ENCODE measurements around the gene NUMBL. TPM values are rescaled to one million over a fixed set of nuclear protein-coding genes. Genes with fewer than 3 reads are reported as not detected.

Gene NUMBL
- total RNA-seq, 2 donors from 2014 or later = 9.1 to 73.5 TPM

GRCh38 chr19:40632311-40633036 lies 58.0 kb downstream of the NUMBL start:
- Histone ChIP-seq H3K36me3 (replicated peaks in 1 of 2; ENCODE audit: insufficient read depth in 1 of 2, low read depth in 2 of 2) (no peaks in the 10 kb centered on the region), H3K27ac (no peak overlapping the region), H3K27me3 (no peaks in the 10 kb centered on the region), H3K4me1 (peaks cover 3% of the 10 kb centered on the region), H3K9me3 (no peaks in the 10 kb centered on the region), H3K4me3 (no peak overlapping the region)
- no peak for ATAC-seq
- 71 to 90% methylated on average over 3 of the region's 3 CpGs for WGBS, 2 donors
- DNase-seq = no peak
- intact Hi-C loops (cut with DNase I) = loop anchor here (10.0 kb wide), 1 partner anchor 108 kb away; no protein-coding TSS in a partner anchor
- TF ChIP-seq, protein P1, sequence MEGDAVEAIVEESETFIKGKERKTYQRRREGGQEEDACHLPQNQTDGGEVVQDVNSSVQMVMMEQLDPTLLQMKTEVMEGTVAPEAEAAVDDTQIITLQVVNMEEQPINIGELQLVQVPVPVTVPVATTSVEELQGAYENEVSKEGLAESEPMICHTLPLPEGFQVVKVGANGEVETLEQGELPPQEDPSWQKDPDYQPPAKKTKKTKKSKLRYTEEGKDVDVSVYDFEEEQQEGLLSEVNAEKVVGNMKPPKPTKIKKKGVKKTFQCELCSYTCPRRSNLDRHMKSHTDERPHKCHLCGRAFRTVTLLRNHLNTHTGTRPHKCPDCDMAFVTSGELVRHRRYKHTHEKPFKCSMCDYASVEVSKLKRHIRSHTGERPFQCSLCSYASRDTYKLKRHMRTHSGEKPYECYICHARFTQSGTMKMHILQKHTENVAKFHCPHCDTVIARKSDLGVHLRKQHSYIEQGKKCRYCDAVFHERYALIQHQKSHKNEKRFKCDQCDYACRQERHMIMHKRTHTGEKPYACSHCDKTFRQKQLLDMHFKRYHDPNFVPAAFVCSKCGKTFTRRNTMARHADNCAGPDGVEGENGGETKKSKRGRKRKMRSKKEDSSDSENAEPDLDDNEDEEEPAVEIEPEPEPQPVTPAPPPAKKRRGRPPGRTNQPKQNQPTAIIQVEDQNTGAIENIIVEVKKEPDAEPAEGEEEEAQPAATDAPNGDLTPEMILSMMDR (IDR thresholded peaks at IDR 0.05) = no peak
- no peak for TF ChIP-seq POLR2A (IDR thresholded peaks at IDR 0.05)

GRCh38 chr19:40630571-40631160 lies 59.8 kb downstream of the NUMBL start:
- intact Hi-C loops (cut with DNase I) = loop anchor here (10.0 kb wide), 1 partner anchor 106 kb away; no protein-coding TSS in a partner anchor
- ATAC-seq (no peak), DNase-seq (no peak)
- TF ChIP-seq, protein P1 (IDR thresholded peaks at IDR 0.05) = no peak
- TF ChIP-seq POLR2A (IDR thresholded peaks at IDR 0.05) = no peak
- no peak overlapping the region for H3K27ac ChIP-seq
- no peaks in the 10 kb centered on the region for H3K36me3 ChIP-seq (replicated peaks in 1 of 2; ENCODE audit: insufficient read depth in 1 of 2, low read depth in 2 of 2)
- no peak overlapping the region for H3K4me3 ChIP-seq
- H3K9me3 ChIP-seq = no peaks in the 10 kb centered on the region
- H3K4me1 ChIP-seq = peaks cover 3% of the 10 kb centered on the region
- WGBS, 2 donors = 66 to 68% methylated on average over 14 to 16 of the region's 16 CpGs
- no peaks in the 10 kb centered on the region for H3K27me3 ChIP-seq

DNA sequence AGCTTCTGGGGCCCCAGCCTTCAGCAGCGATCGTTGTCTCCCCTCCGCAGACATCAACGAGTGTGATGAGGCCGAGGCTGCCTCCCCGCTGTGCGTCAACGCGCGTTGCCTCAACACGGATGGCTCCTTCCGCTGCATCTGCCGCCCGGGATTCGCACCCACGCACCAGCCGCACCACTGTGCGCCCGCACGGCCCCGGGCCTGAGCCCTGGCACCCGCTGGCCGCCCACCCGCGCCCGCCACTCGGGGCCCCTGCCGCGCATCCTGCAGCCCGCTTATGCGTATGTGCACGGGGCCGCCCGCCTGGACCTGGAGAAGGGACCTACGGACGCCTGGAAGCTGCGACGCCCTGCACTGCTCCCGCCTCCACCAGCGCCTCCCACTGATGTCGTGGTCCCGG lies 61.1 kb downstream of the NUMBL start:
- H3K9me3 ChIP-seq = no peaks in the 10 kb centered on the region
- H3K27ac ChIP-seq = no peak overlapping the region
- H3K4me1 ChIP-seq = peaks cover 2% of the 10 kb centered on the region
- H3K36me3 ChIP-seq (replicated peaks in 1 of 2; ENCODE audit: insufficient read depth in 1 of 2, low read depth in 2 of 2) = no peaks in the 10 kb centered on the region
- no peak for DNase-seq
- H3K27me3 ChIP-seq = no peaks in the 10 kb centered on the region
- WGBS, 2 donors = 93 to 96% methylated on average over 42 of the region's 42 CpGs
- no peak for TF ChIP-seq POLR2A (IDR thresholded peaks at IDR 0.05)
- TF ChIP-seq, protein P1 (IDR thresholded peaks at IDR 0.05) = no peak
- ATAC-seq = no peak
- intact Hi-C loops (cut with DNase I) = no loop called here
- no peak overlapping the region for H3K4me3 ChIP-seq

DNA sequence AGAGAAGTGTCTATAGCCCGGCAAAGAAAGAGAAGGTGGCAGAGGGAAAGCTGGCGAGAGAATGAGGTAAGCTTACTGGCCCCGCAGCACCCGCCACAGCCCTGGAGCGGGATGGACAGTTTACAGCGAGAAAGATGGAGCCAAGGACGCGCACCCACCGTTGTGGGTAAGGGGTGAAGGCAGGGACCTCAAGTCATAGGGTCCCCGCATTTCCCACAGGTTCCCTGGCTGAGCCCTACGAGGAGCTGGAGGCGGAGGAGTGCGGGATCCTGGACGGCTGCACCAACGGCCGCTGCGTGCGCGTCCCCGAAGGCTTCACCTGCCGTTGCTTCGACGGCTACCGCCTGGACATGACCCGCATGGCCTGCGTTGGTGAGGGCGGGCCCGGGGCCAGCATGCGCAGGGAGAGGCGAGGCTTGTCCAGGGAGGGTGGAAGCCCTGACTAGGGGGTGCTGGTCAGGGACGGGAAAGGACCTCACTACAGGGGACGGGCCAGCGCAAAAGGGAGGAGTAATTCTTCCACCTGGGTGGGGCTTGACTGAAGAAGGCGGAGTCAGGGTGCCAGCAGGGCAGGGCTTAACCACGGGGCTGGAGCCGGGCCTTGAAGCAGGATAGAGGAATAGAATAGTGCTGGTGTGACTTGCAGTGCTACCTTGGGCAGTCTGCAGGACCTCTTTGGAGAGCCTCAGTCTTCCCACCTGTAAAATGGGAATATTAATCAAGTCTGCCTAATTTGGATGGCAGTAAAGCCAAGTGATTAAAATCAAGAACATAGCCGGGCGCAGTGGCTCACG lies 62.8 kb downstream of the NUMBL start:
- intact Hi-C loops (cut with DNase I) = no loop called here
- ATAC-seq (no peak), DNase-seq (no peak)
- 90 to 92% methylated on average over 31 to 39 of the region's 39 CpGs for WGBS, 2 donors
- Histone ChIP-seq H3K4me1 (peaks cover 5% of the 10 kb centered on the region), H3K27ac (no peak overlapping the region), H3K9me3 (no peaks in the 10 kb centered on the region), H3K27me3 (no peaks in the 10 kb centered on the region), H3K36me3 (replicated peaks in 1 of 2; ENCODE audit: insufficient read depth in 1 of 2, low read depth in 2 of 2) (no peaks in the 10 kb centered on the region), H3K4me3 (no peak overlapping the region)
- TF ChIP-seq, protein P1 (IDR thresholded peaks at IDR 0.05) = no peak
- TF ChIP-seq POLR2A (IDR thresholded peaks at IDR 0.05) = no peak

Data from body of pancreas (tissue), 4 donors.